Loucy (cell line): ENCODE results near the gene NELFA.

Experiments
- H2AFZ ChIP-seq: fragments of 200-600 bp; sonication (generic); 2 replicates; pipeline ENCODE4 v1.6.0; 2016; ENCODE audit warnings: antibody characterized with exemption, mild to moderate bottlenecking, low read length, moderate library complexity
- H3F3A ChIP-seq: fragments of 200-600 bp; 2 replicates; pipeline ENCODE4 v1.6.0; 2016; ENCODE audit warnings: antibody characterized with exemption, low read depth, mild to moderate bottlenecking
- H3K27me3 ChIP-seq: fragments of 200-600 bp; sonication (generic); 2 replicates; pipeline ENCODE4 v1.6.1; 2014; ENCODE audit warnings: low read length, mild to moderate bottlenecking; ENCODE audit not compliant: insufficient read depth, poor library complexity, severe bottlenecking
- H3K36me3 ChIP-seq: fragments of 200-600 bp; sonication (generic); 2 replicates; pipeline ENCODE4 v1.6.1; 2016; ENCODE audit warnings: low read length; ENCODE audit not compliant: insufficient read depth
- H3K4me1 ChIP-seq: fragments of 200-600 bp; sonication (generic); 2 replicates; pipeline ENCODE4 v1.5.1; 2014; ENCODE audit warnings: low read length, mild to moderate bottlenecking; ENCODE audit not compliant: insufficient read depth, poor library complexity, severe bottlenecking
- H3K4me2 ChIP-seq: fragments of 200-600 bp; sonication (generic); 2 replicates; pipeline ENCODE4 v1.6.0; 2014; ENCODE audit warnings: antibody characterized with exemption, low read length, low read depth, mild to moderate bottlenecking; ENCODE audit not compliant: poor library complexity, severe bottlenecking
- H3K4me3 ChIP-seq: fragments of 200-600 bp; sonication (generic); 2 replicates; pipeline ENCODE4 v1.5.1; 2014; ENCODE audit warnings: low read length, mild to moderate bottlenecking, mixed read lengths; ENCODE audit not compliant: poor library complexity, severe bottlenecking
- H3K79me2 ChIP-seq: fragments of 200-600 bp; sonication (generic); 2 replicates; pipeline ENCODE4 v1.6.1; 2014; ENCODE audit warnings: low read length; ENCODE audit not compliant: insufficient read depth
- H3K9ac ChIP-seq: fragments of 200-600 bp; sonication (generic); 2 replicates; pipeline ENCODE4 v1.6.0; 2014; ENCODE audit warnings: mild to moderate bottlenecking, low read depth, low read length, moderate library complexity; ENCODE audit not compliant: poor library complexity, severe bottlenecking
- H3K9me2 ChIP-seq: fragments of 200-600 bp; sonication (generic); replicated peaks from 2 replicates; pipeline ENCODE4 v1.6.1; 2016; ENCODE audit warnings: low read depth, low read length, mixed read lengths
- H3K9me3 ChIP-seq: fragments of 200-600 bp; sonication (generic); 2 replicates; pipeline ENCODE4 v1.6.1; 2014; ENCODE audit warnings: mild to moderate bottlenecking, antibody characterized with exemption, low read length, low read depth; ENCODE audit not compliant: insufficient read depth
- H4K20me1 ChIP-seq: fragments of 200-600 bp; sonication (generic); 2 replicates; pipeline ENCODE4 v1.6.0; 2014; ENCODE audit warnings: antibody characterized with exemption, low read length, mild to moderate bottlenecking; ENCODE audit not compliant: insufficient read depth, poor library complexity, severe bottlenecking
- EZH2phosphoT487 ChIP-seq: fragments of 200-600 bp; IDR thresholded peaks from 2 replicates; pipeline ENCODE4 v1.6.1; 2018; ENCODE audit warnings: antibody characterized with exemption, mild to moderate bottlenecking, moderate library complexity, borderline replicate concordance
- TF ChIP-seq, protein P1 (sequence below): fragments of 200-600 bp; sonication (generic); conservative IDR thresholded peaks from 2 replicates; pipeline ENCODE4 v1.5.1; 2014; ENCODE audit warnings: mild to moderate bottlenecking, antibody characterized with exemption, low read length

NELFA gene

DNA sequence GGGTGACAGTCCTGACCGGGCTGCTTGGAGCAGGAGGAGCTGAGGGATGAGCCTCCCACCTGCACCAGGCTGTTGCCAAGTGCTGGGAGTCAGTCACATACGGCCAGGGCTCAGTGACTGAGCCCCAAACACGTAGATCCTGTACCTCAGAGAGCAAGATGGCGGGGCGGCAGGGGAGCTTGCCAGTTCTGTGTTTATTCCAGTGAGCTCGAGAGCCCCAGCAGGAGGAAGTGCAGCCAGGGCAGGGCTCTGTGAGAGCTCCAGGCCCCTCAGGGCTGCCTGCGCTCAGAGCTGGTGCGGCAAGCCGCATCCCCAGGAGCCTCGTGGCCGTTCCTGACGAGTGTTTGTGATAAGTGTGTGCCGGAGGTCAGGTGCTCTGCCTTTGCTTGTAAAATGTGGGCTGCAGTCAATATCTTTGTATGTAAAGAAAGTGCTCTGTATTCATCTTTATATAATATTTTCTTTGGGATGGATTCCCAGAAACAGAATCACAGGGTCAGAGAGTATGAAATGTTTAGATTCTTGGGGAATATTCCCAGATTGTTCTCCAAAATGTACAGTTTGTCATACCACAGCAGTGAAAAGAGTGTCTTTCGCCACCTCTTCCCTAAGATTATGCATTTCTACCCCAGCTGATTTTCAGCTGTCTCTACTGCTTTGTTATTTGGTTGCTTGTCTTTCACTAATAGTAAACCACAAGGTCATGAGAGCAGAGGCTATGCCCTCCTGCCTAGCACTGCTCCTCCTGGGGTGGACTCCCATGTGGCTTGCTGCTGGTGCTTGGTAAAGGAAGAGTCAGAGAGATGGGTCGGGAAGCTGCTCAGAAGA, 50.3 kb downstream of the NELFA start:
- no peaks in the 10 kb centered on the region for H3K27me3 ChIP-seq
- peaks cover 97% of the 10 kb centered on the region for H3K36me3 ChIP-seq
- no peaks in the 10 kb centered on the region for H3K9me2 ChIP-seq
- H3K9me3 ChIP-seq, result no peaks in the 10 kb centered on the region
- TF ChIP-seq, protein P1, sequence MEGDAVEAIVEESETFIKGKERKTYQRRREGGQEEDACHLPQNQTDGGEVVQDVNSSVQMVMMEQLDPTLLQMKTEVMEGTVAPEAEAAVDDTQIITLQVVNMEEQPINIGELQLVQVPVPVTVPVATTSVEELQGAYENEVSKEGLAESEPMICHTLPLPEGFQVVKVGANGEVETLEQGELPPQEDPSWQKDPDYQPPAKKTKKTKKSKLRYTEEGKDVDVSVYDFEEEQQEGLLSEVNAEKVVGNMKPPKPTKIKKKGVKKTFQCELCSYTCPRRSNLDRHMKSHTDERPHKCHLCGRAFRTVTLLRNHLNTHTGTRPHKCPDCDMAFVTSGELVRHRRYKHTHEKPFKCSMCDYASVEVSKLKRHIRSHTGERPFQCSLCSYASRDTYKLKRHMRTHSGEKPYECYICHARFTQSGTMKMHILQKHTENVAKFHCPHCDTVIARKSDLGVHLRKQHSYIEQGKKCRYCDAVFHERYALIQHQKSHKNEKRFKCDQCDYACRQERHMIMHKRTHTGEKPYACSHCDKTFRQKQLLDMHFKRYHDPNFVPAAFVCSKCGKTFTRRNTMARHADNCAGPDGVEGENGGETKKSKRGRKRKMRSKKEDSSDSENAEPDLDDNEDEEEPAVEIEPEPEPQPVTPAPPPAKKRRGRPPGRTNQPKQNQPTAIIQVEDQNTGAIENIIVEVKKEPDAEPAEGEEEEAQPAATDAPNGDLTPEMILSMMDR, result no peak
- no peak for TF ChIP-seq EZH2phosphoT487
- H3F3A ChIP-seq, result no peaks in the 10 kb centered on the region
- no peaks in the 10 kb centered on the region for H3K4me1 ChIP-seq
- no peak overlapping the region for H3K4me2 ChIP-seq
- no peaks in the 10 kb centered on the region for H3K79me2 ChIP-seq
- H4K20me1 ChIP-seq, result no peaks in the 10 kb centered on the region
- no peak overlapping the region for H3K4me3 ChIP-seq
- no peak overlapping the region for H2AFZ ChIP-seq
- no peak overlapping the region for H3K9ac ChIP-seq

DNA sequence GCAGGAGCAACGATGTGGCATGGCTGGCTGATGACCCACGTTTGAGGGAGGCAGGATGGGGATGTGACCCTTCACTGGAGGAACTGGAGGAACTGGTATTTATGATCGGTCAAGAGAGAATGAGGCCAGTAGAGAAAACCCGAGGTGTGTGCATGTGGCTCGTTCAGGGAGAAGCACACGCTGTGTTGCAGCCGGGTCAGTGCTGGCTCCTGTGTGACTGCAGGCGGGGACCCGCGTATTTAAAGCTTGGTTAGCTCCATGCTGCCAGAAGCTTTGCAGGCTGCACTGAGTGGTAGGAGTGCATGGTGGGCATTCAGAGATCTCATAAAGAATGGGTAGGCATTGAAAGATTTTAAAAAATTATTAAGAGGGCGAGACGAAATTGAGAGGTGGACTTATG, 52.1 kb downstream of the NELFA start:
- no peaks in the 10 kb centered on the region for H3K9me3 ChIP-seq
- H3K9me2 ChIP-seq, result no peaks in the 10 kb centered on the region
- no peak overlapping the region for H3K9ac ChIP-seq
- H3K4me1 ChIP-seq, result no peaks in the 10 kb centered on the region
- H3K4me3 ChIP-seq, result no peak overlapping the region
- no peaks in the 10 kb centered on the region for H3K79me2 ChIP-seq
- no peaks in the 10 kb centered on the region for H3K27me3 ChIP-seq
- no peaks in the 10 kb centered on the region for H4K20me1 ChIP-seq
- TF ChIP-seq, protein P1, result no peak
- TF ChIP-seq EZH2phosphoT487, result no peak
- H3F3A ChIP-seq, result no peaks in the 10 kb centered on the region
- no peak overlapping the region for H2AFZ ChIP-seq
- H3K4me2 ChIP-seq, result no peak overlapping the region
- H3K36me3 ChIP-seq, result peaks cover 97% of the 10 kb centered on the region

GRCh38 chr4:1953335-1953734, 55.4 kb downstream of the NELFA start:
- Histone ChIP-seq H4K20me1 (no peaks in the 10 kb centered on the region), H3K4me1 (no peaks in the 10 kb centered on the region), H3K36me3 (peaks cover 95% of the 10 kb centered on the region; the same call in 1 of the 2 replicates), H3K27me3 (no peaks in the 10 kb centered on the region), H2AFZ (no peak overlapping the region), H3F3A (no peaks in the 10 kb centered on the region), H3K9me3 (no peaks in the 10 kb centered on the region), H3K4me2 (no peak overlapping the region), H3K4me3 (no peak overlapping the region), H3K9ac (no peak overlapping the region), H3K79me2 (no peaks in the 10 kb centered on the region), H3K9me2 (no peaks in the 10 kb centered on the region)
- TF ChIP-seq, protein P1, result no peak
- no peak for TF ChIP-seq EZH2phosphoT487
